Neural progenitor cell (in vitro differentiated cells): ENCODE data around the gene CRHR2.

Source experiments
- EZH2 ChIP-seq: fragments of 200-600 bp; sonication (generic); IDR thresholded peaks from 2 replicates; pipeline ENCODE4 v1.6.1; 2017; ENCODE audit warnings: antibody characterized with exemption, mild to moderate bottlenecking, moderate library complexity
- TF ChIP-seq, protein P1 (sequence below): fragments of 200-600 bp; sonication (generic); IDR thresholded peaks from 2 replicates; pipeline ENCODE4 v1.5.1; 2017; ENCODE audit warnings: antibody characterized with exemption, mild to moderate bottlenecking

DNA sequence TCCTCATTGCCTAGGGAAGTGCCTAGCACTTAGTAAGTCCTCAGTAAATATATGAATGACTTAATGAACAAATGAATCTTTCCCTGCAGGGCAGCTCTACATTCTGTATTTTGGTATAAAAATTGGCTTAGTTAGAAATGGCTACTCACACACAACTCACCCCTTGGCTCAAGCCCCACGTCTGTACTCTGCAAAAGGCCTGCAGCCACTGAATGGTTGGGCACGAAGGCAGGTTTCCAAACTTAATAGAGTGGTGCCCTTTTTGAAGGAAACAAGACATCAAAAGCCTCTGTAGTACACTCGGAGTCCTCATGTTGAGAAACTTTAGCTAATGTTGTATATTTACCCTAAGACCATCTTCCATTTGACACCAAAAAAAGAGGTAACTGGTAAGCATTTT, 36.6 kb downstream of the CRHR2 start:
- no peak for TF ChIP-seq EZH2
- TF ChIP-seq, protein P1, sequence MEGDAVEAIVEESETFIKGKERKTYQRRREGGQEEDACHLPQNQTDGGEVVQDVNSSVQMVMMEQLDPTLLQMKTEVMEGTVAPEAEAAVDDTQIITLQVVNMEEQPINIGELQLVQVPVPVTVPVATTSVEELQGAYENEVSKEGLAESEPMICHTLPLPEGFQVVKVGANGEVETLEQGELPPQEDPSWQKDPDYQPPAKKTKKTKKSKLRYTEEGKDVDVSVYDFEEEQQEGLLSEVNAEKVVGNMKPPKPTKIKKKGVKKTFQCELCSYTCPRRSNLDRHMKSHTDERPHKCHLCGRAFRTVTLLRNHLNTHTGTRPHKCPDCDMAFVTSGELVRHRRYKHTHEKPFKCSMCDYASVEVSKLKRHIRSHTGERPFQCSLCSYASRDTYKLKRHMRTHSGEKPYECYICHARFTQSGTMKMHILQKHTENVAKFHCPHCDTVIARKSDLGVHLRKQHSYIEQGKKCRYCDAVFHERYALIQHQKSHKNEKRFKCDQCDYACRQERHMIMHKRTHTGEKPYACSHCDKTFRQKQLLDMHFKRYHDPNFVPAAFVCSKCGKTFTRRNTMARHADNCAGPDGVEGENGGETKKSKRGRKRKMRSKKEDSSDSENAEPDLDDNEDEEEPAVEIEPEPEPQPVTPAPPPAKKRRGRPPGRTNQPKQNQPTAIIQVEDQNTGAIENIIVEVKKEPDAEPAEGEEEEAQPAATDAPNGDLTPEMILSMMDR = no peak
